SK-N-SH (cell line): ENCODE data around the gene CCDC167. TPM values are rescaled to one million over a fixed set of nuclear protein-coding genes. Genes with fewer than 3 reads are reported as not detected.

Source experiments
- CTCF ChIA-PET: fragments of 300-600, 350-600 bp; formaldehyde crosslinking; extraction: SDS; loops from one replicate; lab custom pipeline; 2021; lab: Yijun Ruan, JAX
- POLR2A ChIA-PET: fragments of 350-600 bp; sonication (Branson Sonifier 250); formaldehyde crosslinking; extraction: SDS; loops from one replicate; lab custom pipeline; 2020; ENCODE audit warnings: antibody characterized with exemption, inconsistent platforms; lab: Yijun Ruan, JAX
- DNase-seq: peaks from one replicate; pipeline ENCODE4 v3.0.0; 2012
- H2AFZ ChIP-seq: fragments of 200-600 bp; sonication (generic); 2 replicates; pipeline ENCODE4 v1.8.1; 2016; ENCODE audit warnings: antibody characterized with exemption, mild to moderate bottlenecking, low read depth
- H3F3A ChIP-seq: fragments of 200-600 bp; sonication (generic); replicated peaks from 2 replicates; pipeline ENCODE3; 2016; ENCODE audit warnings: antibody characterized with exemption, mild to moderate bottlenecking; ENCODE audit not compliant: insufficient read depth
- H3K27ac ChIP-seq, 2 experiments: fragments of 200-500 bp in 1 of 2; fragments of 200-600 bp in 1 of 2; sonication (Bioruptor generic) in 1 of 2; sonication (generic), shearing (Covaris generic) in 1 of 2; 2 replicates each; pipeline versions ENCODE4 v1.5.1 to v1.6.1; 2014 to 2016; ENCODE audit warnings: low read depth in 2 of 2, inconsistent platforms in 1 of 2, low read length in 1 of 2, mild to moderate bottlenecking in 1 of 2, mixed read lengths in 1 of 2
- H3K27me3 ChIP-seq: fragments of 200-600 bp; sonication (generic), shearing (Covaris generic); 2 replicates; pipeline ENCODE4 v1.6.1; 2016; ENCODE audit warnings: mixed run types; ENCODE audit not compliant: insufficient read depth
- H3K36me3 ChIP-seq, 2 experiments: fragments of 200-500 bp in 1 of 2; fragments of 200-600 bp in 1 of 2; sonication (Bioruptor generic) in 1 of 2; sonication (generic) in 1 of 2; replicated peaks in 1 of 2; 2 replicates each; pipeline versions ENCODE3 to v1.5.1; 2014 to 2016; ENCODE audit warnings: low read length in 1 of 2, mild to moderate bottlenecking in 1 of 2; ENCODE audit not compliant: insufficient read depth in 2 of 2, control insufficient read depth in 1 of 2
- H3K4me1 ChIP-seq, 2 experiments: fragments of 200-500 bp in 1 of 2; fragments of 200-600 bp in 1 of 2; sonication (Bioruptor generic) in 1 of 2; sonication (generic), shearing (Covaris generic) in 1 of 2; 2 replicates each; pipeline versions ENCODE4 v1.5.1 to v1.6.1; 2014 to 2016; ENCODE audit warnings: low read depth in 1 of 2, low read length in 1 of 2, mixed run types in 1 of 2; ENCODE audit not compliant: insufficient read depth in 2 of 2, control insufficient read depth in 1 of 2
- H3K4me2 ChIP-seq: fragments of 200-600 bp; sonication (generic), shearing (Covaris generic); 2 replicates; pipeline ENCODE4 v1.6.1; 2017; ENCODE audit warnings: mixed run types
- H3K4me3 ChIP-seq, 2 experiments: fragments of 200-500 bp in 1 of 2; fragments of 200-600 bp in 1 of 2; sonication (Bioruptor generic) in 1 of 2; sonication (generic), shearing (Covaris generic) in 1 of 2; 2 replicates each; pipeline versions ENCODE4 v1.5.1 to v1.8.1; 2014 to 2016; ENCODE audit warnings: low read depth in 2 of 2, inconsistent platforms in 1 of 2, low read length in 1 of 2, mild to moderate bottlenecking in 1 of 2, mixed read lengths in 1 of 2, moderate library complexity in 1 of 2
- H3K79me2 ChIP-seq: fragments of 200-600 bp; sonication (generic); 2 replicates; pipeline ENCODE4 v1.8.1; 2017; ENCODE audit warnings: mild to moderate bottlenecking; ENCODE audit not compliant: insufficient read depth
- H3K9ac ChIP-seq: fragments of 200-600 bp; sonication (generic); 2 replicates; pipeline ENCODE4 v1.6.1; 2017; ENCODE audit warnings: mixed run types
- H3K9me2 ChIP-seq: fragments of 200-600 bp; sonication (generic); 2 replicates; pipeline ENCODE4 v1.6.1; 2017; ENCODE audit warnings: mixed run types
- H3K9me3 ChIP-seq: fragments of 200-600 bp; sonication (generic); 2 replicates; pipeline ENCODE4 v1.6.1; 2017; ENCODE audit warnings: mixed run types, mild to moderate bottlenecking, moderate library complexity
- H4K20me1 ChIP-seq: fragments of 200-600 bp; sonication (generic); 2 replicates; pipeline ENCODE4 v1.6.1; 2017; ENCODE audit warnings: mild to moderate bottlenecking, mixed run types; ENCODE audit not compliant: insufficient read depth
- CHD2 ChIP-seq: fragments of 150-350 bp; IDR thresholded peaks from 2 replicates; pipeline ENCODE4 v1.6.1; 2018; ENCODE audit warnings: low read length; ENCODE audit not compliant: partially characterized antibody
- EP300 ChIP-seq, 2 experiments: IDR thresholded peaks; 2 replicates each; pipeline versions ENCODE4 v1.4.0 to v1.6.1; 2012; ENCODE audit warnings: borderline replicate concordance in 1 of 2, low read depth in 1 of 2, low read length in 1 of 2
- FOXM1 ChIP-seq: IDR thresholded peaks from 2 replicates; pipeline ENCODE4 v1.4.0; 2012; ENCODE audit warnings: low read depth, mild to moderate bottlenecking
- GABPA ChIP-seq: IDR thresholded peaks from 2 replicates; pipeline ENCODE4 v1.4.0; 2012; ENCODE audit warnings: low read depth, mild to moderate bottlenecking
- MEF2A ChIP-seq: IDR thresholded peaks from 2 replicates; pipeline ENCODE4 v1.4.0; 2012; ENCODE audit warnings: low read depth, borderline replicate concordance
- NFIC ChIP-seq: IDR thresholded peaks from 2 replicates; pipeline ENCODE4 v1.4.0; 2012; ENCODE audit warnings: borderline replicate concordance
- POLR2AphosphoS5 ChIP-seq: IDR thresholded peaks from 2 replicates; pipeline ENCODE4 v1.6.1; 2012; ENCODE audit warnings: low read depth, low read length
- RAD21 ChIP-seq: IDR thresholded peaks from 2 replicates; pipeline ENCODE4 v1.6.1; 2012; ENCODE audit warnings: mild to moderate bottlenecking, low read length
- RFX5 ChIP-seq: IDR thresholded peaks from 2 replicates; pipeline ENCODE4 v1.6.1; 2012; ENCODE audit warnings: mild to moderate bottlenecking, improper control_type of control experiment, low read length
- WGBS: methylation state at CpG from one replicate; pipeline ENCODE4 v1.1.6; 2017; ENCODE audit warnings: low lambda C conversion rate; 5-methylcytosine and 5-hydroxymethylcytosine counted together
- polyA plus RNA-seq, 3 experiments: library from polyadenylated mRNA; depleted of rRNA; stranded (reverse); fragments of >200 nt; gene quantifications; 2 replicates each; pipeline ENCODE4 v1.2.3, GENCODE V29; 2012
- TF ChIP-seq, protein P1 (sequence below): fragments of 200-600 bp; sonication (generic); IDR thresholded peaks from 2 replicates; pipeline ENCODE4 v1.6.1; 2017; ENCODE audit warnings: antibody characterized with exemption, mild to moderate bottlenecking, moderate library complexity
- TF ChIP-seq, protein P2 (sequence below): IDR thresholded peaks from 2 replicates; pipeline ENCODE4 v1.6.1; 2012; ENCODE audit warnings: mild to moderate bottlenecking, low read depth, low read length, moderate library complexity
- TF ChIP-seq, protein P3 (sequence below): fragments of 150-350 bp; IDR thresholded peaks from 2 replicates; pipeline ENCODE4 v1.6.1; 2017; ENCODE audit warnings: antibody characterized with exemption, low read length, low read depth, borderline replicate concordance

The CCDC167 gene
- polyA plus RNA-seq, 1 of the 3 experiments (the other 2 are of a cell fraction): 49.1 TPM

DNA sequence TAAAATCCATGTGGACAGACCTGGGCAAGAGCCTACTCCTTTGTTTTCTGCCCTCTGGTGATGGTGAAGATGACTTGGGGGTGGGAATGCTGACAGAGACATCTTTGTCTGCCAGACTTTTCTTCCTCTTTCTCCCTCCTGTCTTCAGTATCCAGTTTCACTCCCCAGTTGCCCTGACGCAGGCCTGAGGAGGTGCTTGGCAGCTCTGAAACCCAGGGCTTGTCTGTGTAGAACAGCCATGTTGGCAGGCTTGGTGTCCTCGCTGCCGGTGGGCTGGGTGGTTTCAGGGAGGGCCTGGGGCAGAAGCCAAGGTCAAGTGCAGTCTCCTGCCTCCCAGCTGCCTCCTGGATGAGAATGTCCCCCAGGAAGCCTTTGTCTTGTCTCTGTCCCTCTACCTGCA is 22.5 kb downstream of the CCDC167 start:
- H2AFZ ChIP-seq: no peak overlapping the region
- H3F3A ChIP-seq: no peaks in the 10 kb centered on the region
- H3K36me3 ChIP-seq: peaks cover 15 to 82% of the 10 kb centered on the region in 2 experiments
- 93% methylated on average over 3 of the region's 3 CpGs for WGBS
- H3K27me3 ChIP-seq: no peaks in the 10 kb centered on the region
- no peak for DNase-seq
- H4K20me1 ChIP-seq: no peaks in the 10 kb centered on the region
- no peaks in the 10 kb centered on the region for H3K9me2 ChIP-seq
- TF ChIP-seq CHD2 (no peak), FOXM1 (no peak), MEF2A (no peak), RAD21 (no peak), GABPA (no peak), EP300 (IDR thresholded peaks at IDR 0.05; ENCODE audit: borderline replicate concordance in 1 of 2, low read depth in 1 of 2, low read length in 1 of 2) (no peak), NFIC (no peak), RFX5 (no peak), POLR2AphosphoS5 (no peak)
- TF ChIP-seq, protein P1, sequence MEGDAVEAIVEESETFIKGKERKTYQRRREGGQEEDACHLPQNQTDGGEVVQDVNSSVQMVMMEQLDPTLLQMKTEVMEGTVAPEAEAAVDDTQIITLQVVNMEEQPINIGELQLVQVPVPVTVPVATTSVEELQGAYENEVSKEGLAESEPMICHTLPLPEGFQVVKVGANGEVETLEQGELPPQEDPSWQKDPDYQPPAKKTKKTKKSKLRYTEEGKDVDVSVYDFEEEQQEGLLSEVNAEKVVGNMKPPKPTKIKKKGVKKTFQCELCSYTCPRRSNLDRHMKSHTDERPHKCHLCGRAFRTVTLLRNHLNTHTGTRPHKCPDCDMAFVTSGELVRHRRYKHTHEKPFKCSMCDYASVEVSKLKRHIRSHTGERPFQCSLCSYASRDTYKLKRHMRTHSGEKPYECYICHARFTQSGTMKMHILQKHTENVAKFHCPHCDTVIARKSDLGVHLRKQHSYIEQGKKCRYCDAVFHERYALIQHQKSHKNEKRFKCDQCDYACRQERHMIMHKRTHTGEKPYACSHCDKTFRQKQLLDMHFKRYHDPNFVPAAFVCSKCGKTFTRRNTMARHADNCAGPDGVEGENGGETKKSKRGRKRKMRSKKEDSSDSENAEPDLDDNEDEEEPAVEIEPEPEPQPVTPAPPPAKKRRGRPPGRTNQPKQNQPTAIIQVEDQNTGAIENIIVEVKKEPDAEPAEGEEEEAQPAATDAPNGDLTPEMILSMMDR: no peak
- TF ChIP-seq, protein P2, sequence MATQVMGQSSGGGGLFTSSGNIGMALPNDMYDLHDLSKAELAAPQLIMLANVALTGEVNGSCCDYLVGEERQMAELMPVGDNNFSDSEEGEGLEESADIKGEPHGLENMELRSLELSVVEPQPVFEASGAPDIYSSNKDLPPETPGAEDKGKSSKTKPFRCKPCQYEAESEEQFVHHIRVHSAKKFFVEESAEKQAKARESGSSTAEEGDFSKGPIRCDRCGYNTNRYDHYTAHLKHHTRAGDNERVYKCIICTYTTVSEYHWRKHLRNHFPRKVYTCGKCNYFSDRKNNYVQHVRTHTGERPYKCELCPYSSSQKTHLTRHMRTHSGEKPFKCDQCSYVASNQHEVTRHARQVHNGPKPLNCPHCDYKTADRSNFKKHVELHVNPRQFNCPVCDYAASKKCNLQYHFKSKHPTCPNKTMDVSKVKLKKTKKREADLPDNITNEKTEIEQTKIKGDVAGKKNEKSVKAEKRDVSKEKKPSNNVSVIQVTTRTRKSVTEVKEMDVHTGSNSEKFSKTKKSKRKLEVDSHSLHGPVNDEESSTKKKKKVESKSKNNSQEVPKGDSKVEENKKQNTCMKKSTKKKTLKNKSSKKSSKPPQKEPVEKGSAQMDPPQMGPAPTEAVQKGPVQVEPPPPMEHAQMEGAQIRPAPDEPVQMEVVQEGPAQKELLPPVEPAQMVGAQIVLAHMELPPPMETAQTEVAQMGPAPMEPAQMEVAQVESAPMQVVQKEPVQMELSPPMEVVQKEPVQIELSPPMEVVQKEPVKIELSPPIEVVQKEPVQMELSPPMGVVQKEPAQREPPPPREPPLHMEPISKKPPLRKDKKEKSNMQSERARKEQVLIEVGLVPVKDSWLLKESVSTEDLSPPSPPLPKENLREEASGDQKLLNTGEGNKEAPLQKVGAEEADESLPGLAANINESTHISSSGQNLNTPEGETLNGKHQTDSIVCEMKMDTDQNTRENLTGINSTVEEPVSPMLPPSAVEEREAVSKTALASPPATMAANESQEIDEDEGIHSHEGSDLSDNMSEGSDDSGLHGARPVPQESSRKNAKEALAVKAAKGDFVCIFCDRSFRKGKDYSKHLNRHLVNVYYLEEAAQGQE: no peak
- TF ChIP-seq, protein P3, sequence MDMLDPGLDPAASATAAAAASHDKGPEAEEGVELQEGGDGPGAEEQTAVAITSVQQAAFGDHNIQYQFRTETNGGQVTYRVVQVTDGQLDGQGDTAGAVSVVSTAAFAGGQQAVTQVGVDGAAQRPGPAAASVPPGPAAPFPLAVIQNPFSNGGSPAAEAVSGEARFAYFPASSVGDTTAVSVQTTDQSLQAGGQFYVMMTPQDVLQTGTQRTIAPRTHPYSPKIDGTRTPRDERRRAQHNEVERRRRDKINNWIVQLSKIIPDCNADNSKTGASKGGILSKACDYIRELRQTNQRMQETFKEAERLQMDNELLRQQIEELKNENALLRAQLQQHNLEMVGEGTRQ: no peak
- H3K9ac ChIP-seq: no peak overlapping the region
- no peaks in the 10 kb centered on the region for H3K79me2 ChIP-seq
- H3K9me3 ChIP-seq: no peaks in the 10 kb centered on the region
- H3K27ac ChIP-seq: no peak overlapping the region
- POLR2A ChIA-PET: interaction anchor here (0.7 kb wide), 1 partner anchor 34 kb away, joined by 4 read pairs; no protein-coding TSS in a partner anchor
- peaks cover 7 to 30% of the 10 kb centered on the region in 2 experiments; a peak in 3 of 4 replicates for H3K4me1 ChIP-seq
- CTCF ChIA-PET: interaction anchor here (0.9 to 1.9 kb wide), 5 partner anchors 41 to 215 kb away, joined by 3 to 12 read pairs (median 3); no protein-coding TSS in a partner anchor
- H3K4me2 ChIP-seq: no peak overlapping the region
- no peak overlapping the region for H3K4me3 ChIP-seq
